ENCODE data around the gene ATP6V1F.

- TF ChIP-seq, protein P1, sequence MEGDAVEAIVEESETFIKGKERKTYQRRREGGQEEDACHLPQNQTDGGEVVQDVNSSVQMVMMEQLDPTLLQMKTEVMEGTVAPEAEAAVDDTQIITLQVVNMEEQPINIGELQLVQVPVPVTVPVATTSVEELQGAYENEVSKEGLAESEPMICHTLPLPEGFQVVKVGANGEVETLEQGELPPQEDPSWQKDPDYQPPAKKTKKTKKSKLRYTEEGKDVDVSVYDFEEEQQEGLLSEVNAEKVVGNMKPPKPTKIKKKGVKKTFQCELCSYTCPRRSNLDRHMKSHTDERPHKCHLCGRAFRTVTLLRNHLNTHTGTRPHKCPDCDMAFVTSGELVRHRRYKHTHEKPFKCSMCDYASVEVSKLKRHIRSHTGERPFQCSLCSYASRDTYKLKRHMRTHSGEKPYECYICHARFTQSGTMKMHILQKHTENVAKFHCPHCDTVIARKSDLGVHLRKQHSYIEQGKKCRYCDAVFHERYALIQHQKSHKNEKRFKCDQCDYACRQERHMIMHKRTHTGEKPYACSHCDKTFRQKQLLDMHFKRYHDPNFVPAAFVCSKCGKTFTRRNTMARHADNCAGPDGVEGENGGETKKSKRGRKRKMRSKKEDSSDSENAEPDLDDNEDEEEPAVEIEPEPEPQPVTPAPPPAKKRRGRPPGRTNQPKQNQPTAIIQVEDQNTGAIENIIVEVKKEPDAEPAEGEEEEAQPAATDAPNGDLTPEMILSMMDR (IDR thresholded peaks at IDR 0.05; ENCODE audit: low read depth, low read length, poor library complexity, severe bottlenecking) = no peak
- no peak for TF ChIP-seq EZH2phosphoT487 (IDR thresholded peaks at IDR 0.05; ENCODE audit: borderline replicate concordance, low read length)
Observed at GRCh38 chr7:128859232-128860157, 3.2 kb upstream of the ATP6V1F start.
